Activated T-cell treated with anti-CD3 and anti-CD28 coated beads for 48 hours (primary cell): ENCODE results near the gene TMEM164.
A peak's percentile ranks its signal among the peaks of the same experiment; 100 is the strongest.

Experiments
- DNase-seq: peaks from one replicate; pipeline ENCODE4 v3.0.0-alpha.2; 2020; ENCODE audit warnings: low read depth

TMEM164 gene

GRCh38 chrX:110167952-110168451 lies 165.1 kb downstream of the TMEM164 start:
- DNase-seq: peak; percentile 27

DNA sequence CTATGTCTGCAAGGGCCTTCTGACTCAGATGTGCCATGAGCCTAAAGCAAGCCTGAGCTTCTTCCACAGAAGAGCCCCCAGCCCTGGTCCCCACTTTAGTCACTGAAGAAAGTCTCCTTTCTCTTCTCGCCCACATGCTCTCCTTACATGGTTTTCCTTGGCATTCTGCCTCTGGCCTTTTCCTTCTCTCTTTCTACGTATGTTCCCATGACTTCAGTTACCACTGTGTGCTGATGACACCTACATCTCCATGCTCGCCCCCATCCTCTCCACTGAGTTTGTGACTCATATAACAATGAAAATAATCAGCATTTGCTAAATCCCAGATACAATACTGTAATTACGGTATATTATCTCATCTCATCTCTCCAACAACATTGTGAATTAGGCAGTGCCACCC lies 165.7 kb downstream of the TMEM164 start:
- DNase-seq: no peak

- no peak for DNase-seq
These were observed 167.1 kb downstream of the TMEM164 start for GRCh38 chrX:110170029-110170428.

DNA sequence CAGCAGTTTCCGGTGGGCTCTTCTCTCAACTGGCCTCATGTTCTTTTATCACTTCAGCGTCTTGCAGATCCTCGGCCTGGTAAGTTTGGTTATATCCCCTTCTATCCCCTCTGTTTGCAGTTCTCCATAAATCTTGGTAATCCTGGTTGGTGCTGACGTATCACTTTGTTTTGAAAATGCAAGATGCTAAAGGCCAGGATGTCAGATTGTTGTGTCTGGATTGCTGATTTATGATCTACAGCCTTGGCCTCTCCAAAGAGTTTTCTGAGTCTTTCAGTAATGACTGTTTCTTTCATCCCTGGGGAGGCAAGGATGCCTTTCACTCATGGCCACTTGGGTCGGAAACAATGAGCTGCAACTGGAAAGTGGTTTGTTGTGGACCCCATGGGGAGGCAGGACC lies 168.5 kb downstream of the TMEM164 start:
- no peak for DNase-seq

GRCh38 chrX:110172215-110172614 lies 169.3 kb downstream of the TMEM164 start:
- no peak for DNase-seq

- no peak for DNase-seq
These were observed 170.6 kb downstream of the TMEM164 start for GRCh38 chrX:110173192-110174175.

GRCh38 chrX:110175146-110175545 lies 172.2 kb downstream of the TMEM164 start:
- no peak for DNase-seq

DNA sequence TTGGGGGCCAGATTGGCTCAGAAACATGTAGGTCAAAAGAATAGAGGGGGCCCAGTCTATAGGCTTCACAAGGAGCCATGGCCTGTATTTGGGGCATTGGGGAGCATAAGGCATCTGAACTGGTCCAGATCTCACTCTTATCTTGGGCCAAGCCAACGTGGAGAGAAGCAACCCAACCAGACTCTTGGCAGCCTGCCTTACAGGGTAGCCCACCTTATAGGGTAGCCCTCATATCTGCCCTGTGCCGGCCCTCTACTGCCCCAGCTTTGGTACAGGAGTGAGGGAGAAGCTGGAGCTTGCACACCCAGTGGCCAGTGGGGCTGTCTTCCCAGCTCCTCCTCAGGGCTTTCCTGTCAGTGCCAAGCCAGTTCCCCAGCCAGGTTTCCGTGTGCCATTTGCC lies 172.8 kb downstream of the TMEM164 start:
- DNase-seq: no peak

- DNase-seq: no peak
These were observed 175.4 kb downstream of the TMEM164 start for GRCh38 chrX:110178179-110178865.

DNA sequence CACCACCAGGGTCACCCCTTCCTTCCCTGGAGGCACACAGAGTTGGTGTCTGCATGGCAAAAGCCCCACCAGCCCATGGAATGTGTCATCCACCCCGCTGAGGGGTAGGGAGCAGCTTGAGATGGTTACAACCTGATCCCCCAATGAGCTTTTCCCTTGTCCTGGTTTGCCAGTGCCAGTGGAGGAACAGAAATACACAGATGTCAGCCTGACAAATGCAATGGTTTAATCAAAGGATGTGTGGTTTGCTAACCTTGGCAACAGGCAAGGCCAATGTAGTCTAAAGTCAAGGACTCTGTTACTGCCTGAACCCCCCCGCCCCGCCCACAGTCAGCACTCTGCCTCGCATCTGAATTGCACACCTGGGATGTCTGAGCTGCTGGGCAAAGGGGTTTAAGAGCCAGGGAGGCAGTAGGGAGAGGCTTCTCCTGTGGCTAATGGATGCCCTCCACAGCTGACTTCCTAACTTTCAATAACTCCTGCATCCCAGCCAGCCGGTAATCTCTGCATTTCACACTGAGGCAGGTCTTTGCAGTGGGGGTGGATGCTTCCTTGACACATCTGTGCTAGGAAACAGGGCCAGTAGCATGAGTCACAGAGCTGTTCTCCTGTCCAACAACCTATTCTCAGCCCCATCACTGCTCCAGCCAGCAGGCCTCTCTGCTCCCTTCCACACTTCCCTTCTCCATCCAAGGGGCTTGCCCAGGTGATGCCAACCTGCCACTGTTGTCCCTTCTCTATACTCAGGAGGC lies 177.4 kb downstream of the TMEM164 start:
- no peak for DNase-seq

DNA sequence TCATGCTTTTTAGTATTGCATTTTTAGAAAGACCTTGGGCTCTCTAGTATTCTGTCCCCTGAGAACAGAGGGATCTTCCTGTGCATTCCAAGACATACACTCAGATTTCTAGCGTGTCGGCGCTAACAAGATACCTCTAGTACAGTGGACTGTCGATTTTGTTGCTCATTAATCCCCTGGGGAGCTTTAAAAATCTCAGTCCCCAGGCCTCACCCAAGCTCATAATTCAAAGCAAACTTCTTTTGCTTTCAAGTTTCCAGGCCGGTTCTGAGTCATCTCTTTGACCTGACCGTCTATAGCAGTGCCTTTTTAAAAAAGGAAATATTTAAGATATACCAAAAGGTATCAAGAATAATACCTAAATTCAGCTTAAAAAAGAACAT lies 178.0 kb downstream of the TMEM164 start:
- no peak for DNase-seq

- DNase-seq: no peak
These were observed 178.7 kb downstream of the TMEM164 start for GRCh38 chrX:110181459-110182137.

DNA sequence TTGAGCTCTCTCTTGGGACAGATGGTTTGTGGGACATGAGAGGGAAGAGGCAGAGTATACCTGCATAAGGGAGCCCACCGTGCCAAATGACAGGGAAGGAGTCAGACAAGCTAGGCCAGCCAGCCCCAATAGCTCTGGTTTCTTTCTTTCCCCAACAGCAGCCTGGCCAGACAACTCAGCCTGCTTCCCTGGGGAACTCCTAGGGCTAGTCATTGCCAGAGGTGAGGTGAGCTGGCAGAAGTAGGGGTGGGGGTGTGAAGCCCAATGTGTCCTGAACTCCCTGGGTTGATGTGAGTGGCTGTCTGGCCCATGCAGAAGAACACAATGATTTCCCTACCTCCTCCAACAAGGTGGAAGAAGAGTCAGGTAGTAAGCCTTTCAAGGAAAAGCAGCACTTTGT lies 179.4 kb downstream of the TMEM164 start:
- no peak for DNase-seq

- no peak for DNase-seq
These were observed 180.0 kb downstream of the TMEM164 start for GRCh38 chrX:110182865-110183264.

- no peak for DNase-seq
These were observed 180.4 kb downstream of the TMEM164 start for GRCh38 chrX:110183314-110183713.

DNA sequence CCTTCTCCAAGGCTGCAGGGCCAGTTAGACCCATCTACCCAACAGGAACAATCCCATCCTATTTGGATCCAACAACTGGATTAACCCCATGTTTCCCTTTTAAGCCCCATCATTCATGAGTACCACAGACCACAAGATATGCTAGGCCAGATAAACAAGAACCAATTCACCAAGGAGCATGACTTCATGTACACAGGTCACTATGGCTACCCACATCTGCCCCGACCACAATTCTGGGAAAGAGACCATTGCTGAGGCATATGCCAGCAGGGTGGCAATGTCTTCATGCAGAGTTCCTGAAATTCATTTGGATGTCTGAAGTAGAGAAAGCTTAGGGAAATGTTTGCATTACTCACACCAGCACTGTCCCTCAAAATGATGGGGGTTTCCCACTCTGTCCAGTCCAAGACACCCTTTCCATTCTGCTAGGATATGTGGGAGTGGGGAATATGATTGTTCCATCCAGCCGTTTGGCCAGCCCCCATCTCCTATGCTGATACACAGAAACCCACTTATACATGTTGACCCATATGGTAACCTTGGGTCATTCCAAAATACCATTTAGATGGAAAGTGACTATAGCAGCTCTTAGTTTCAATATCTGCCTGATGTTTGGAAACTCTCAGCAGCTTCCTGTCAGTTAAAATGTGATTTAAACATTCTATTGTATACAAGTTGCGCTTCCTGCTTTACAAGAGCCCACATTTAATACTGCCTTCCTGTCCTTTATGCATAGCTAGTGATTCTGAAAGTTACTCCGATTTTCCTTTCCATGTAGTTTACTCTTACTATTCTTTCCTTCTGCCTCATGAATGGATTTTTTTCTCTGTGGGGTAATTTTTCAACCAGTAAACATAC lies 186.0 kb downstream of the TMEM164 start:
- no peak for DNase-seq

- DNase-seq: no peak
These were observed 189.6 kb downstream of the TMEM164 start for GRCh38 chrX:110192516-110192915.

- no peak for DNase-seq
These were observed 192.1 kb downstream of the TMEM164 start for GRCh38 chrX:110194977-110195376.

- no peak for DNase-seq
These were observed 198.9 kb downstream of the TMEM164 start for GRCh38 chrX:110201799-110202198.

DNA sequence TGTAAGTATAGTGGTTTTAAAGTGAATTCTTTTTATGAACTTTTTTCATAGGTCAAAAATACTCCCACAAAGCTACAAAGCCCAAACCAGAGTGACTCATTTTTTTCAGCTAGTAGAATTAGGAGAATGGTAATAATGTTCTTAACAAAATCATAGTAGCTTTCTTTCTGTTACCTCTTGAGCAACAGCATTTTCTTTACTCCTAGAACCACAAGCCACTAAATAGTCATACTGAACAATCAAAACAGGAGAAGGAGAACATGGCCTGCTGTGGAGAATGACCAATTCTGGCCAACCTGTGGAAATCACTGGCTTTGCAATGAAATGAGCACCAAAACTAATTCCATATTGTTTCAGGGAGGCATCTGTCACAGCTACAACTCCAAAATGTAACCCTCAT lies 202.1 kb downstream of the TMEM164 start:
- DNase-seq: no peak

GRCh38 chrX:110208092-110208491 lies 205.2 kb downstream of the TMEM164 start:
- DNase-seq: no peak
